Neural progenitor cell (in vitro differentiated cells): ENCODE data around the gene TIAL1.

Experiments used
- CTCF ChIP-seq: fragments of 200-600 bp; sonication (generic); IDR thresholded peaks from 2 replicates; pipeline ENCODE4 v1.5.1; 2017; ENCODE audit warnings: antibody characterized with exemption, mild to moderate bottlenecking
- EZH2 ChIP-seq: fragments of 200-600 bp; sonication (generic); IDR thresholded peaks from 2 replicates; pipeline ENCODE4 v1.6.1; 2017; ENCODE audit warnings: antibody characterized with exemption, mild to moderate bottlenecking, moderate library complexity
- EZH2phosphoT487 ChIP-seq: fragments of 200-600 bp; sonication (generic); IDR thresholded peaks from 2 replicates; pipeline ENCODE4 v1.6.1; 2017; ENCODE audit warnings: antibody characterized with exemption

GRCh38 chr10:119526149-119526548, 70.6 kb downstream of the TIAL1 start:
- TF ChIP-seq CTCF (no peak), EZH2 (no peak), EZH2phosphoT487 (no peak)
